H9 (cell line): Measurements from ENCODE around the gene CEP192. TPM values are rescaled to one million over a fixed set of nuclear protein-coding genes. Genes with fewer than 3 reads are reported as not detected.

Source experiments
- DNase-seq: peaks from one replicate; pipeline ENCODE4 v3.0.0-alpha.2; 2017
- H2AFZ ChIP-seq: one replicate; pipeline ENCODE4 v1.6.1; 2013; ENCODE audit warnings: mild to moderate bottlenecking, low read length, control low read depth, moderate library complexity
- H2AK5ac ChIP-seq: 2 replicates; pipeline ENCODE4 v1.6.1; 2013; ENCODE audit warnings: low read length, control low read depth, mixed read lengths; ENCODE audit not compliant: insufficient read length
- H2BK120ac ChIP-seq: one replicate; pipeline ENCODE4 v1.6.1; 2013; ENCODE audit warnings: low read depth, mild to moderate bottlenecking, low read length, control low read depth, inconsistent platforms; ENCODE audit not compliant: poor library complexity, severe bottlenecking
- H2BK12ac ChIP-seq: 2 replicates; pipeline ENCODE4 v1.6.1; 2013; ENCODE audit warnings: low read length, control low read depth, mixed read lengths, low read depth; ENCODE audit not compliant: insufficient read length
- H2BK15ac ChIP-seq: 2 replicates; pipeline ENCODE4 v1.6.1; 2013; ENCODE audit warnings: low read depth, low read length, control low read depth
- H2BK20ac ChIP-seq: one replicate; pipeline ENCODE4 v1.6.1; 2013; ENCODE audit warnings: low read depth, mild to moderate bottlenecking, low read length, control low read depth, inconsistent platforms; ENCODE audit not compliant: poor library complexity, severe bottlenecking
- H2BK5ac ChIP-seq: 2 replicates; pipeline ENCODE4 v1.6.1; 2013; ENCODE audit warnings: low read length, control low read depth, mixed read lengths; ENCODE audit not compliant: insufficient read length
- H3K14ac ChIP-seq: 2 replicates; pipeline ENCODE4 v1.6.1; 2013; ENCODE audit warnings: low read length, control low read depth; ENCODE audit not compliant: insufficient read depth
- H3K18ac ChIP-seq: 2 replicates; pipeline ENCODE4 v1.6.1; 2013; ENCODE audit warnings: low read depth, mild to moderate bottlenecking, mixed read lengths, low read length, control low read depth; ENCODE audit not compliant: insufficient read length
- H3K23ac ChIP-seq: 2 replicates; pipeline ENCODE4 v1.6.1; 2013; ENCODE audit warnings: low read length, control low read depth, mixed read lengths, low read depth; ENCODE audit not compliant: insufficient read length
- H3K23me2 ChIP-seq: 2 replicates; pipeline ENCODE4 v1.6.1; 2013; ENCODE audit warnings: low read depth, mild to moderate bottlenecking, mixed read lengths, low read length, control low read depth; ENCODE audit not compliant: insufficient read length, poor library complexity, severe bottlenecking
- H3K27ac ChIP-seq: 2 replicates; pipeline ENCODE4 v1.5.1; 2013; ENCODE audit warnings: low read length, control low read depth, mixed read lengths, low read depth; ENCODE audit not compliant: insufficient read length
- H3K27me3 ChIP-seq: 2 replicates; pipeline ENCODE4 v1.6.1; 2013; ENCODE audit warnings: low read length, control low read depth, inconsistent platforms; ENCODE audit not compliant: insufficient read depth
- H3K4ac ChIP-seq: 2 replicates; pipeline ENCODE4 v1.6.1; 2013; ENCODE audit warnings: low read depth, mild to moderate bottlenecking, control low read depth, inconsistent platforms, low read length, moderate library complexity
- H3K4me1 ChIP-seq: 2 replicates; pipeline ENCODE4 v1.6.1; 2013; ENCODE audit warnings: low read length, control low read depth, inconsistent platforms; ENCODE audit not compliant: insufficient read depth
- H3K4me2 ChIP-seq: 2 replicates; pipeline ENCODE4 v1.6.1; 2013; ENCODE audit warnings: low read length, control low read depth, mixed read lengths; ENCODE audit not compliant: insufficient read length, insufficient read depth
- H3K56ac ChIP-seq: 2 replicates; pipeline ENCODE4 v1.6.1; 2013; ENCODE audit warnings: low read depth, mild to moderate bottlenecking, mixed read lengths, low read length, control low read depth; ENCODE audit not compliant: insufficient read length
- H3K79me1 ChIP-seq: 2 replicates; pipeline ENCODE4 v1.6.1; 2013; ENCODE audit warnings: low read depth, mild to moderate bottlenecking, moderate library complexity, low read length, control low read depth, inconsistent platforms; ENCODE audit not compliant: insufficient read depth, poor library complexity, severe bottlenecking
- H3K79me2 ChIP-seq: 2 replicates; pipeline ENCODE4 v1.6.1; 2013; ENCODE audit warnings: low read length, control low read depth, inconsistent platforms; ENCODE audit not compliant: insufficient read depth
- H3K9ac ChIP-seq: 2 replicates; pipeline ENCODE4 v1.6.1; 2013; ENCODE audit warnings: low read length, control low read depth, mixed read lengths; ENCODE audit not compliant: insufficient read length; ENCODE audit errors: extremely low read depth
- H3K9me3 ChIP-seq: one replicate; pipeline ENCODE4 v1.6.1; 2013; ENCODE audit warnings: low read depth, low read length, inconsistent platforms; ENCODE audit not compliant: control insufficient read depth
- H3T11ph ChIP-seq: one replicate; pipeline ENCODE4 v1.6.1; 2013; ENCODE audit warnings: mild to moderate bottlenecking, low read length, control low read depth, inconsistent platforms
- H4K20me1 ChIP-seq: one replicate; pipeline ENCODE4 v1.6.1; 2013; ENCODE audit not compliant: control insufficient read depth, insufficient read length, insufficient read depth
- H4K5ac ChIP-seq: 2 replicates; pipeline ENCODE4 v1.6.1; 2013; ENCODE audit warnings: low read depth, mild to moderate bottlenecking, mixed read lengths, low read length, control low read depth; ENCODE audit not compliant: insufficient read length
- H4K8ac ChIP-seq: replicated peaks from 2 replicates; pipeline ENCODE4 v1.6.1; 2013; ENCODE audit warnings: low read length, control low read depth, mixed read lengths, low read depth; ENCODE audit not compliant: insufficient read length
- H4K91ac ChIP-seq: 2 replicates; pipeline ENCODE4 v1.6.1; 2013; ENCODE audit warnings: low read depth, mild to moderate bottlenecking, moderate library complexity, mixed read lengths, low read length, control low read depth; ENCODE audit not compliant: insufficient read length
- H3K27ac Mint-ChIP-seq, 3 experiments: 2 replicates in 2 of 3; 3 replicates in 1 of 3; pipeline ENCODE4 v1.8.0; 2020 to 2021; ENCODE audit warnings: mixed read lengths in 3 of 3, mild to moderate bottlenecking in 1 of 3, moderate library complexity in 1 of 3
- H3K27me3 Mint-ChIP-seq: 2 replicates; pipeline ENCODE4 v1.8.0; 2021; ENCODE audit warnings: low read depth, mild to moderate bottlenecking, moderate library complexity, mixed read lengths
- H3K36me3 Mint-ChIP-seq, 3 experiments: 2 replicates in 2 of 3; 3 replicates in 1 of 3; pipeline ENCODE4 v1.8.0; 2020 to 2021; ENCODE audit warnings: low read depth in 3 of 3, mixed read lengths in 3 of 3; ENCODE audit not compliant: insufficient read depth in 1 of 3
- H3K4me1 Mint-ChIP-seq, 2 experiments: 2 replicates each; pipeline ENCODE4 v1.8.0; 2020; ENCODE audit warnings: mixed read lengths in 2 of 2
- H3K4me3 Mint-ChIP-seq, 2 experiments: 2 replicates in 1 of 2; 3 replicates in 1 of 2; pipeline ENCODE4 v1.8.0; 2020 to 2021; ENCODE audit warnings: mild to moderate bottlenecking in 2 of 2, mixed read lengths in 2 of 2, moderate library complexity in 1 of 2
- H3K9me3 Mint-ChIP-seq, 2 experiments: 2 replicates in 1 of 2; 3 replicates in 1 of 2; pipeline ENCODE4 v1.8.0; 2020; ENCODE audit warnings: mild to moderate bottlenecking in 2 of 2, mixed read lengths in 2 of 2, moderate library complexity in 1 of 2
- CTCF ChIP-seq: fragments of 200-600 bp; sonication (generic); conservative IDR thresholded peaks from 3 replicates; pipeline ENCODE4 v1.8.0; 2021; ENCODE audit warnings: antibody characterized with exemption, mild to moderate bottlenecking
- WGBS: extraction: QIAGEN DNeasy Blood & Tissue Kit; methylation state at CpG from one replicate; pipeline ENCODE4 v1.1.7; 2013; ENCODE audit warnings: missing lambda C conversion rate, low lambda C conversion rate, mixed read lengths; ENCODE audit not compliant: insufficient read length; ENCODE audit errors: extremely low coverage; 5-methylcytosine and 5-hydroxymethylcytosine counted together
- total RNA-seq: library from RNA; stranded (reverse); gene quantifications from 2 replicates; pipeline ENCODE4 v1.2.1, GENCODE V29; 2021

Gene CEP192
- total RNA-seq, 1 experiment from 2014 or later: 23.5 TPM

GRCh38 chr18:12995952-12996477 is 4.9 kb downstream of the CEP192 start:
- peaks cover 5% of the 10 kb centered on the region for H3K79me1 ChIP-seq
- no peak for TF ChIP-seq CTCF
- no peak overlapping the region for H3K23ac ChIP-seq
- H3K9me3 Mint-ChIP-seq: no peaks in the 10 kb centered on the region; a peak in 1 of 5 replicates
- WGBS: no CpG with 5 or more reads among the region's 6 CpGs
- H3T11ph ChIP-seq: no peak overlapping the region
- H2AK5ac ChIP-seq: no peak overlapping the region
- H3K36me3 Mint-ChIP-seq: peaks cover 0 to 6% (median 0%) of the 10 kb centered on the region in 3 experiments; a peak in 1 of 7 replicates
- H3K14ac ChIP-seq: no peak overlapping the region
- H3K4me3 Mint-ChIP-seq: no peak overlapping the region
- H4K8ac ChIP-seq: no peak overlapping the region
- H3K23me2 ChIP-seq: no peaks in the 10 kb centered on the region
- DNase-seq: no peak
- no peak overlapping the region for H2AFZ ChIP-seq
- no peak overlapping the region for H3K27ac Mint-ChIP-seq
- H3K27ac ChIP-seq: no peak overlapping the region
- no peaks in the 10 kb centered on the region for H3K9me3 ChIP-seq
- H2BK20ac ChIP-seq: no peak overlapping the region
- no peak overlapping the region for H2BK5ac ChIP-seq
- H3K4ac ChIP-seq: no peak overlapping the region
- no peaks in the 10 kb centered on the region for H3K27me3 ChIP-seq
- peaks cover 5% of the 10 kb centered on the region; the same call in 1 of the 2 replicates for H3K4me1 ChIP-seq
- H3K18ac ChIP-seq: no peak overlapping the region
- no peak overlapping the region for H4K91ac ChIP-seq
- H2BK12ac ChIP-seq: no peak overlapping the region
- peaks cover 26% of the 10 kb centered on the region; the same call in 1 of the 2 replicates for H3K79me2 ChIP-seq
- no peak overlapping the region for H2BK120ac ChIP-seq
- no peak overlapping the region for H3K9ac ChIP-seq
- no peak overlapping the region for H2BK15ac ChIP-seq
- H3K4me1 Mint-ChIP-seq: no peaks in the 10 kb centered on the region
- H3K56ac ChIP-seq: no peak overlapping the region
- no peaks in the 10 kb centered on the region for H4K20me1 ChIP-seq
- no peak overlapping the region for H4K5ac ChIP-seq
- H3K27me3 Mint-ChIP-seq: no peaks in the 10 kb centered on the region
- no peak overlapping the region for H3K4me2 ChIP-seq
